G401 (cell line): ENCODE measurements around the gene TMC2. TPM values are rescaled to one million over a fixed set of nuclear protein-coding genes. Genes with fewer than 3 reads are reported as not detected.
"Not testable (repeated sequence)": the region's sequence is repeated elsewhere in the genome, so short reads cannot be mapped to it uniquely, and the experiment has no call there.

Source experiments
- DNase-seq: peaks from one replicate; pipeline ENCODE4 v3.0.0-alpha.2; 2015; ENCODE audit warnings: low spot score
- in situ Hi-C: cut with HindIII; loops from 2 replicates; pipeline ENCODE4 v1.10.0; 2016; ENCODE audit warnings: low sequenced_read_pairs, mixed read lengths
- total RNA-seq: library from RNA; depleted of rRNA; stranded (reverse); fragments of >200 nt; shearing (Covaris generic); gene quantifications from 2 replicates; pipeline ENCODE4 v1.2.3, GENCODE V29; 2014; rRNA removed

TMC2 gene
- not detected in 2 replicates for total RNA-seq

GRCh38 chr20:2536560-2536986, at the start of gene TMC2:
TMC2 (plus strand) TSS chr20:2536573; CDS start chr20:2536622, 49 bp downstream.
- in situ Hi-C loops, result no loop called here
- DNase-seq, result no peak

- DNase-seq, in situ Hi-C loops: not testable (repeated sequence)
These were observed 33.5 kb upstream of the TMC2 start for GRCh38 chr20:2502808-2503384.

GRCh38 chr20:2504803-2505202, 31.6 kb upstream of the TMC2 start:
- in situ Hi-C loops, DNase-seq: not testable (repeated sequence)

GRCh38 chr20:2506426-2506825, 29.9 kb upstream of the TMC2 start:
- in situ Hi-C loops, result not testable (repeated sequence)

GRCh38 chr20:2507464-2507863, 28.9 kb upstream of the TMC2 start:
- in situ Hi-C loops, result no loop called here
- no peak for DNase-seq

More at GRCh38 chr20:2506426-2506825, 29.9 kb upstream of the TMC2 start:
- DNase-seq, result not testable (repeated sequence)

GRCh38 chr20:2507875-2508630, 28.3 kb upstream of the TMC2 start:
- peak; percentile 15 for DNase-seq
- in situ Hi-C loops, result no loop called here

- in situ Hi-C loops, result no loop called here
- DNase-seq, result peak; percentile 91
These were observed 27.5 kb upstream of the TMC2 start, which contains the start of gene ZNF343 for GRCh38 chr20:2508631-2509467. ZNF343 (minus strand) TSS chr20:2508915; CDS start chr20:2493895, 15,020 bp downstream.

GRCh38 chr20:2509468-2509781, 26.9 kb upstream of the TMC2 start:
- in situ Hi-C loops, result no loop called here
- DNase-seq, result no peak

GRCh38 chr20:2509794-2510193, 26.6 kb upstream of the TMC2 start:
- in situ Hi-C loops, result no loop called here
- no peak for DNase-seq

- in situ Hi-C loops, result no loop called here
These were observed 21.2 kb upstream of the TMC2 start for GRCh38 chr20:2515203-2515602.

GRCh38 chr20:2516399-2516798, 20.0 kb upstream of the TMC2 start:
- in situ Hi-C loops, result no loop called here
- no peak for DNase-seq

More at GRCh38 chr20:2515203-2515602, 21.2 kb upstream of the TMC2 start:
- no peak for DNase-seq

- DNase-seq, result no peak
- in situ Hi-C loops, result no loop called here
These were observed 18.3 kb upstream of the TMC2 start for GRCh38 chr20:2518096-2518495.

- no peak for DNase-seq
- in situ Hi-C loops, result no loop called here
These were observed 17.8 kb upstream of the TMC2 start for GRCh38 chr20:2518558-2518957.

- in situ Hi-C loops, result no loop called here
These were observed 17.1 kb upstream of the TMC2 start for GRCh38 chr20:2519115-2519809.

GRCh38 chr20:2520617-2521016, 15.8 kb upstream of the TMC2 start:
- DNase-seq, result no peak
- in situ Hi-C loops, result no loop called here

More at GRCh38 chr20:2519115-2519809, 17.1 kb upstream of the TMC2 start:
- no peak for DNase-seq

GRCh38 chr20:2521369-2522305, 14.7 kb upstream of the TMC2 start:
- peak; percentile 47 for DNase-seq
- in situ Hi-C loops, result no loop called here

- DNase-seq, in situ Hi-C loops: not testable (repeated sequence)
These were observed 13.4 kb upstream of the TMC2 start for GRCh38 chr20:2522826-2523429.
